ENCODE measurements around the gene BNIP5.

Gene BNIP5

GRCh38 chr6:36301085-36301658 is 35.5 kb downstream of the BNIP5 start:
- H3K4me3 ChIP-seq (replicated peaks; ENCODE audit: low read depth, low read length) = no peak overlapping the region
- no peak for TF ChIP-seq CTCF (IDR thresholded peaks at IDR 0.05; ENCODE audit: low read depth, low read length, missing control alignments)
- no peak for DNase-seq (ENCODE audit: extremely low read depth, low read depth)

- no peak overlapping the region for H3K4me3 ChIP-seq (replicated peaks; ENCODE audit: low read depth, low read length)
- DNase-seq (ENCODE audit: extremely low read depth, low read depth) = no peak
- TF ChIP-seq CTCF (IDR thresholded peaks at IDR 0.05; ENCODE audit: low read depth, low read length, missing control alignments) = no peak
These were observed 38.7 kb downstream of the BNIP5 start for GRCh38 chr6:36298027-36298426.

- no peak overlapping the region for H3K4me3 ChIP-seq (replicated peaks; ENCODE audit: low read depth, low read length)
- no peak for TF ChIP-seq CTCF (IDR thresholded peaks at IDR 0.05; ENCODE audit: low read depth, low read length, missing control alignments)
- no peak for DNase-seq (ENCODE audit: extremely low read depth, low read depth)
These were observed 39.2 kb downstream of the BNIP5 start for GRCh38 chr6:36297511-36297910.

- TF ChIP-seq CTCF (IDR thresholded peaks at IDR 0.05; ENCODE audit: low read depth, low read length, missing control alignments) = no peak
These were observed 39.6 kb downstream of the BNIP5 start for GRCh38 chr6:36297051-36297450.

DNA sequence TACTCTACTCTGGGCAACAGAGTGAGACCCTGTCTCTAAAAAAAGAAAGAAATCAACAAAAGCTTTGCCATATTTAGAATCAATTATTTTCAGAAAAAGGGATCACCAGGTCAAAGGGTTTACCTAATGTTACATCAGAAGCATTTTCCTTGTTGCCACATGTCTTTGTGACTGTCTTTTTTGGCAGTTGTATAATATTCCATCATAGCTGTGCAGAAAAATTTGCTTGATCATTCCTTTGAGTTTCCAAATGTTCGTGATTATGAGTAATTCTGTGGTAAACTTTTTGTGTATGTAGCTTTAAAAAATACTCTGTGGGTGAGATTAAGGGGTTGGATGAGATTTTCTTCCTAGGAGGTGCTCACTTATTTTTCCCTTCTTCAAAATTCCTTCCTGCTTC is 40.4 kb downstream of the BNIP5 start:
- no peak overlapping the region for H3K4me3 ChIP-seq (replicated peaks; ENCODE audit: low read depth, low read length)
- DNase-seq (ENCODE audit: extremely low read depth, low read depth) = no peak
- no peak for TF ChIP-seq CTCF (IDR thresholded peaks at IDR 0.05; ENCODE audit: low read depth, low read length, missing control alignments)

More at GRCh38 chr6:36297051-36297450, 39.6 kb downstream of the BNIP5 start:
- no peak overlapping the region for H3K4me3 ChIP-seq (replicated peaks; ENCODE audit: low read depth, low read length)
- no peak for DNase-seq (ENCODE audit: extremely low read depth, low read depth)

DNA sequence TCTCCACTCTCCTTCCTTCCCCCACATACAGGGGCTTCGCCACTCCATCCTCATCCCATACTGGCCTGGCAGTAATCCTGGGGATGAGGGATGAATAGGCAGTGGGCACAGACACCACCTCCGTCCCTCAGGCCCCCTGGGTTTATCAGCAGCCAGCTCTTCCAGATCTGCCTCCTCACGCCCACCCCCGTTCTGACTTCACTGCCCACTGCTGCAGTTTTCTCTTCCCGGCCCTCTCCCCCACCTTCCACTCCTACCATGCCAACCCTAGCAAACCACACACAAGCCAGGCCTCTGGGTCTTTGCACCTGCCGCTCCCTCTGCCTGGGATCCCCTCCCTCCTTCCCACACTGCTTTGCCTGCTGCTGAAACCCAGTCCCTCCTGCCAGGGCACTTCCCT is 44.5 kb downstream of the BNIP5 start:
- TF ChIP-seq CTCF (IDR thresholded peaks at IDR 0.05; ENCODE audit: low read depth, low read length, missing control alignments) = no peak
- no peak overlapping the region for H3K4me3 ChIP-seq (replicated peaks; ENCODE audit: low read depth, low read length)
- no peak for DNase-seq (ENCODE audit: extremely low read depth, low read depth)
